K562 (cell line): ENCODE results near the gene COL24A1. TPM values are rescaled to one million over a fixed set of nuclear protein-coding genes. Genes with fewer than 3 reads are reported as not detected.

ENCODE experiments used
- ATAC-seq: fragments of 200-7000 bp; cut with Tn5 transposase; 3 replicates; pipeline ENCODE4 v1.9.1; 2020; ENCODE audit warnings: moderate library complexity
- BruUV-seq: library from RNA; stranded (reverse); fragments of 400-500 nt; replicated peaks from 2 replicates; lab custom pipeline; 2021; lab: Mats Ljungman, UMichigan
- CTCF ChIA-PET: fragments of 300-600 bp; formaldehyde crosslinking; extraction: SDS; loops from one replicate; lab custom pipeline; 2021; ENCODE audit warnings: low intra/inter-chr PET ratio; lab: Yijun Ruan, JAX
- POLR2A ChIA-PET: fragments of 300-600, 350-650 bp; sonication (Branson Sonifier 250); formaldehyde crosslinking; extraction: SDS; loops from one replicate; lab custom pipeline; 2021; ENCODE audit warnings: antibody characterized with exemption, inconsistent platforms; lab: Yijun Ruan, JAX
- DNase-seq, 4 experiments: peaks; one replicate each; pipeline versions ENCODE4 v3.0.0 to v3.0.0-alpha.2; 2011 to 2018; ENCODE audit warnings: low spot score in 3 of 4, mixed read lengths in 3 of 4; ENCODE audit errors: extremely low read depth in 1 of 4
- FAIRE-seq: peaks from 2 replicates; lab custom pipeline; 2011; peaks lifted over from hg19 to GRCh38; lab: Jason Lieb, UNC
- H2AFZ ChIP-seq: 2 replicates; pipeline ENCODE4 v1.6.0; 2011; ENCODE audit warnings: low read depth, low read length, control low read depth, inconsistent platforms
- H3K27ac ChIP-seq: fragments of 200-600 bp; 3 replicates; pipeline ENCODE4 v1.8.0; 2011; ENCODE audit warnings: low read depth, mild to moderate bottlenecking, control low read depth, inconsistent platforms, low read length, moderate library complexity, mixed read lengths; ENCODE audit errors: extremely low read depth
- H3K27me3 ChIP-seq, 2 experiments: fragments of 300-600 bp in 1 of 2; 2 replicates in 1 of 2; 3 replicates in 1 of 2; pipeline versions ENCODE4 v1.6.0 to v1.8.0; 2011; ENCODE audit warnings: inconsistent platforms in 2 of 2, low read length in 2 of 2, mild to moderate bottlenecking in 1 of 2, mixed read lengths in 1 of 2, moderate library complexity in 1 of 2; ENCODE audit not compliant: control insufficient read depth in 2 of 2, insufficient read depth in 2 of 2
- H3K36me3 ChIP-seq: fragments of 300-600 bp; 3 replicates; pipeline ENCODE4 v1.8.0; 2011; ENCODE audit warnings: mild to moderate bottlenecking, low read length, inconsistent platforms; ENCODE audit not compliant: control insufficient read depth, insufficient read depth
- H3K4me1 ChIP-seq, 2 experiments: fragments of 200-600 bp in 1 of 2; replicated peaks in 1 of 2; 2 replicates in 1 of 2; 3 replicates in 1 of 2; pipeline versions ENCODE4 v1.5.1 to v1.8.0; 2011; ENCODE audit warnings: inconsistent platforms in 2 of 2, low read length in 2 of 2, mild to moderate bottlenecking in 1 of 2, mixed read lengths in 1 of 2, moderate library complexity in 1 of 2; ENCODE audit not compliant: control insufficient read depth in 2 of 2, insufficient read depth in 2 of 2
- H3K4me2 ChIP-seq: 2 replicates; pipeline ENCODE4 v1.6.1; 2011; ENCODE audit warnings: low read length, control low read depth, inconsistent platforms, mixed read lengths; ENCODE audit not compliant: insufficient read depth
- H3K4me3 ChIP-seq: fragments of 200-600 bp; sonication (generic), shearing (Covaris generic); 2 replicates; pipeline ENCODE4 v1.5.1; 2016; ENCODE audit warnings: control low read depth, inconsistent platforms
- H3K79me2 ChIP-seq: fragments of 200-600 bp; 3 replicates; pipeline ENCODE4 v1.8.0; 2011; ENCODE audit warnings: low read length, inconsistent platforms; ENCODE audit not compliant: control insufficient read depth, insufficient read depth
- H3K9ac ChIP-seq, 2 experiments: 2 replicates each; pipeline versions ENCODE4 v1.6.0 to v1.6.1; 2011; ENCODE audit warnings: low read depth in 2 of 2, low read length in 2 of 2, control low read depth in 1 of 2, inconsistent platforms in 1 of 2, mild to moderate bottlenecking in 1 of 2, mixed read lengths in 1 of 2; ENCODE audit not compliant: insufficient read depth in 1 of 2
- H3K9me1 ChIP-seq: one replicate; pipeline ENCODE4 v1.6.0; 2011; ENCODE audit warnings: inconsistent platforms, mild to moderate bottlenecking, low read length, moderate library complexity; ENCODE audit not compliant: control insufficient read depth, insufficient read depth
- H3K9me3 ChIP-seq: replicated peaks from 2 replicates; pipeline ENCODE4 v1.5.1; 2011; ENCODE audit warnings: low read depth, low read length, inconsistent platforms; ENCODE audit not compliant: control insufficient read depth, insufficient read depth
- H4K20me1 ChIP-seq: replicated peaks from 2 replicates; pipeline ENCODE4 v1.6.1; 2011; ENCODE audit warnings: low read length, inconsistent platforms, mixed read lengths; ENCODE audit not compliant: control insufficient read depth, insufficient read depth
- BACH1 ChIP-seq: fragments of 200-800 bp; sonication (Bioruptor generic); IDR thresholded peaks from 2 replicates; pipeline ENCODE4 v1.6.1; 2016; ENCODE audit warnings: missing genetic modification characterization, missing compliant biosample characterization
- BRD4 ChIP-seq: fragments of 200-600 bp; sonication (generic); IDR thresholded peaks from 2 replicates; pipeline ENCODE4 v1.6.1; 2017; ENCODE audit warnings: inconsistent platforms
- CC2D1A ChIP-seq: fragments of 450-650 bp; IDR thresholded peaks from 2 replicates; pipeline ENCODE4 v1.6.1; 2017; ENCODE audit warnings: mild to moderate bottlenecking
- CHD2 ChIP-seq: IDR thresholded peaks from 2 replicates; pipeline ENCODE4 v1.6.1; 2011; ENCODE audit warnings: low read depth, low read length
- DMBX1 ChIP-seq: fragments of 250-450 bp; sonication (Bioruptor Pico); IDR thresholded peaks from 2 replicates; pipeline ENCODE4 v1.8.0; 2022; ENCODE audit warnings: inconsistent platforms, mild to moderate bottlenecking, moderate library complexity, borderline replicate concordance
- MBD2 ChIP-seq: sonication (generic); IDR thresholded peaks from 2 replicates; pipeline ENCODE4 v1.6.1; 2016; ENCODE audit warnings: low read depth, borderline replicate concordance
- NFATC3 ChIP-seq: fragments of 450-650 bp; IDR thresholded peaks from 2 replicates; pipeline ENCODE4 v1.6.1; 2017; ENCODE audit warnings: mild to moderate bottlenecking
- PYGO2 ChIP-seq: fragments of 450-650 bp; IDR thresholded peaks from 2 replicates; pipeline ENCODE4 v1.6.1; 2016; ENCODE audit warnings: mild to moderate bottlenecking, missing genetic modification characterization, moderate library complexity, missing compliant biosample characterization
- RBM14 ChIP-seq: fragments of 200-400 bp; formaldehyde crosslinking; IDR thresholded peaks from 2 replicates; pipeline ENCODE4 v1.6.1; 2018; ENCODE audit warnings: low read depth, mild to moderate bottlenecking, low read length, moderate library complexity, borderline replicate concordance; ENCODE audit not compliant: insufficient read depth
- SIN3A ChIP-seq, 2 experiments: fragments of 150-350 bp in 1 of 2; IDR thresholded peaks; 2 replicates each; pipeline ENCODE4 v1.6.1; 2011 to 2016; ENCODE audit warnings: borderline replicate concordance in 2 of 2, low read depth in 2 of 2, low read length in 2 of 2, mild to moderate bottlenecking in 2 of 2, moderate library complexity in 2 of 2; ENCODE audit not compliant: control insufficient read depth in 1 of 2
- SIN3B ChIP-seq: fragments of 450-650 bp; IDR thresholded peaks from 2 replicates; pipeline ENCODE4 v1.6.1; 2017; ENCODE audit warnings: low read depth, mild to moderate bottlenecking, moderate library complexity
- SMARCB1 ChIP-seq: IDR thresholded peaks from 2 replicates; pipeline ENCODE4 v1.6.1; 2011; ENCODE audit warnings: improper control_type of control experiment, low read depth; ENCODE audit not compliant: insufficient read length
- SMARCE1 ChIP-seq: fragments of 450-650 bp; IDR thresholded peaks from 2 replicates; pipeline ENCODE4 v1.7.1; 2016; ENCODE audit warnings: mild to moderate bottlenecking
- SPI1 ChIP-seq: IDR thresholded peaks from 2 replicates; pipeline ENCODE4 v1.6.1; 2011; ENCODE audit warnings: low read depth, low read length, control low read depth, borderline replicate concordance
- ZBTB26 ChIP-seq: fragments of 450-650 bp; formaldehyde crosslinking; IDR thresholded peaks from 2 replicates; pipeline ENCODE4 v1.4.0; 2022; ENCODE audit warnings: missing genetic modification characterization
- ZNF133 ChIP-seq: fragments of 250-450 bp; sonication (Bioruptor Pico); IDR thresholded peaks from 2 replicates; pipeline ENCODE4 v1.4.0; 2020; ENCODE audit warnings: mild to moderate bottlenecking
- ZNF184 ChIP-seq: sonication (generic); formaldehyde crosslinking; IDR thresholded peaks from 2 replicates; pipeline ENCODE4 v1.5.0; 2020; ENCODE audit warnings: missing genetic modification reagents
- ZNF324 ChIP-seq: fragments of 250-450 bp; sonication (Bioruptor Pico); IDR thresholded peaks from 2 replicates; pipeline ENCODE4 v1.4.0; 2020; ENCODE audit warnings: mild to moderate bottlenecking
- ZZZ3 ChIP-seq: fragments of 450-650 bp; IDR thresholded peaks from 2 replicates; pipeline ENCODE4 v1.6.1; 2016; ENCODE audit warnings: antibody characterized with exemption, mild to moderate bottlenecking, moderate library complexity
- WGBS: fragments of 100-300 bp; shearing (Covaris generic); methylation state at CpG from one replicate; pipeline ENCODE4 v1.1.6; 2016; ENCODE audit warnings: low coverage, mixed read lengths; ENCODE audit not compliant: insufficient coverage; ENCODE audit errors: missing lambda C conversion rate; 5-methylcytosine and 5-hydroxymethylcytosine counted together
- in situ Hi-C: fragments of 300-500 bp; cut with MboI; formaldehyde crosslinking; loops from 4 replicates; pipeline ENCODE4 v1.15.0; 2018; ENCODE audit warnings: inconsistent platforms, mixed read lengths
- intact Hi-C: fragments of 100-400 bp; cut with micrococcal nuclease; formaldehyde crosslinking; loops from 2 replicates; pipeline ENCODE4 v1.14.2; 2022
- polyA plus RNA-seq, 8 experiments: library from polyadenylated mRNA; depleted of rRNA in 4 of 8; stranded (reverse) in 5 of 8; unstranded in 3 of 8; fragments of >200 nt; fragmentation: Nextera tagmentation in 2 of 8; fragmentation: Illumina TruSeq in 1 of 8; extraction: Ambion mirVana in 2 of 8; extraction: Trizol in 1 of 8; gene quantifications; 2 replicates each; pipeline versions ENCODE4 v1.2.1 to v1.2.3, GENCODE V29; 2011 to 2014; ENCODE audit warnings: inconsistent platforms in 1 of 8, missing spikeins in 1 of 8
- total RNA-seq, 7 experiments: library from RNA; depleted of rRNA in 6 of 7; stranded (reverse); fragments of >200 nt in 6 of 7; fragmentation: Illumina TruSeq in 2 of 7; extraction: Trizol in 2 of 7; gene quantifications; 2 replicates each; pipeline versions ENCODE4 v1.2.1 to v1.2.3, GENCODE V29; 2011 to 2021; ENCODE audit warnings: low replicate concordance in 1 of 7

COL24A1 gene
- total and polyA plus RNA-seq, 9 of the 15 experiments (the other 6 are each of a cell fraction or from before 2014, with no cell fraction given) = 0.01 to 0.06 (median 0.03) TPM; not detected in 2

- Histone ChIP-seq H2AFZ (no peak overlapping the region), H3K79me2 (no peaks in the 10 kb centered on the region), H4K20me1 (no peaks in the 10 kb centered on the region), H3K9ac (no peak overlapping the region), H3K4me3 (no peak overlapping the region), H3K9me3 (no peaks in the 10 kb centered on the region), H3K36me3 (no peaks in the 10 kb centered on the region), H3K4me2 (no peak overlapping the region), H3K9me1 (no peaks in the 10 kb centered on the region), H3K27me3 (no peaks in the 10 kb centered on the region), H3K4me1 (no peaks in the 10 kb centered on the region), H3K27ac (no peak overlapping the region)
- in situ Hi-C loops (no loop called here), intact Hi-C loops (no loop called here)
- FAIRE-seq (no peak), DNase-seq (no peak), ATAC-seq (no peak)
- TF ChIP-seq ZNF324 (CRISPR knock-in tag) = no peak
- no peak for TF ChIP-seq NFATC3
- TF ChIP-seq SPI1 = no peak
- TF ChIP-seq ZZZ3 = no peak
- no peak for TF ChIP-seq CC2D1A
- TF ChIP-seq SMARCE1 = no peak
- TF ChIP-seq SMARCB1 = no peak
- ChIA-PET CTCF (no interaction called here), POLR2A (interaction anchor here (0.6 kb wide), 1 partner anchor 21 kb away, joined by 4 read pairs; no protein-coding TSS in a partner anchor)
- WGBS = 0% methylated on average over 2 of the region's 2 CpGs
- BruUV-seq = no TSS peak
Measured at GRCh38 chr1:85818371-85818770, 338.2 kb downstream of the COL24A1 start.

GRCh38 chr1:85816606-85817005 lies 340.0 kb downstream of the COL24A1 start:
- intact Hi-C loops (no loop called here), in situ Hi-C loops (no loop called here)
- no peak for ATAC-seq
- no peak for DNase-seq
- 7% methylated on average over 1 of the region's 1 CpG for WGBS
- Histone ChIP-seq H3K4me1 (no peaks in the 10 kb centered on the region), H3K36me3 (no peaks in the 10 kb centered on the region), H3K9me3 (no peaks in the 10 kb centered on the region), H3K4me3 (no peak overlapping the region), H3K79me2 (no peaks in the 10 kb centered on the region), H4K20me1 (no peaks in the 10 kb centered on the region), H3K27me3 (no peaks in the 10 kb centered on the region), H3K27ac (no peak overlapping the region), H3K4me2 (no peak overlapping the region), H3K9ac (no peak overlapping the region), H3K9me1 (no peaks in the 10 kb centered on the region), H2AFZ (no peak overlapping the region)
- CTCF ChIA-PET = no interaction called here
- POLR2A ChIA-PET = no interaction called here
- no TSS peak for BruUV-seq
- no peak for FAIRE-seq
- no peak for TF ChIP-seq ZNF133 (CRISPR knock-in tag)
- TF ChIP-seq RBM14 = no peak
- TF ChIP-seq MBD2 = no peak
- TF ChIP-seq DMBX1 (CRISPR knock-in tag) = no peak
- no peak for TF ChIP-seq BRD4
- no peak for TF ChIP-seq SIN3A (IDR thresholded peaks at IDR 0.05; ENCODE audit: borderline replicate concordance in 2 of 2, control insufficient read depth in 1 of 2, low read depth in 2 of 2, low read length in 2 of 2)
- no peak for TF ChIP-seq PYGO2
- no peak for TF ChIP-seq SIN3B
- no peak for TF ChIP-seq ZNF184 (CRISPR knock-in tag)
- no peak for TF ChIP-seq CHD2
- TF ChIP-seq BACH1 (tag) = no peak
- TF ChIP-seq ZBTB26 = no peak
